SK-N-SH treated with all-trans-retinoic acid at 6 μM for 48 hours (cell line): Measurements from ENCODE around the gene ADGRB2.

Experiments used
- ARNTL ChIP-seq: fragments of 450-650 bp; formaldehyde crosslinking; IDR thresholded peaks from 2 replicates; pipeline ENCODE4 v1.5.0; 2020; ENCODE audit warnings: low read depth, mild to moderate bottlenecking, moderate library complexity, borderline replicate concordance
- BACH2 ChIP-seq: fragments of 250-450 bp; sonication (Bioruptor Pico); IDR thresholded peaks from 2 replicates; pipeline ENCODE4 v1.9.0; 2021; ENCODE audit warnings: mild to moderate bottlenecking, borderline replicate concordance
- ESRRG ChIP-seq: fragments of 250-450 bp; sonication (Bioruptor Pico); IDR thresholded peaks from 2 replicates; pipeline ENCODE4 v1.6.1; 2021; ENCODE audit warnings: mild to moderate bottlenecking
- RARB ChIP-seq: fragments of 250-450 bp; sonication (Bioruptor Pico); IDR thresholded peaks from 2 replicates; pipeline ENCODE4 v1.8.0; 2021; ENCODE audit warnings: mild to moderate bottlenecking, moderate library complexity
- ZFP3 ChIP-seq: fragments of 250-450 bp; sonication (Bioruptor Pico); IDR thresholded peaks from 2 replicates; pipeline ENCODE4 v1.5.0; 2020; ENCODE audit warnings: mild to moderate bottlenecking, moderate library complexity
- ZFP30 ChIP-seq: fragments of 450-650 bp; formaldehyde crosslinking; IDR thresholded peaks from 2 replicates; pipeline ENCODE4 v1.5.0; 2022; ENCODE audit warnings: mild to moderate bottlenecking, moderate library complexity
- ZNF565 ChIP-seq: fragments of 450-650 bp; formaldehyde crosslinking; conservative IDR thresholded peaks from 2 replicates; pipeline ENCODE4 v1.5.0; 2020; ENCODE audit warnings: low read depth, mild to moderate bottlenecking, moderate library complexity
- ZNF8 ChIP-seq: fragments of 450-650 bp; formaldehyde crosslinking; IDR thresholded peaks from 2 replicates; pipeline ENCODE4 v1.5.0; 2020; ENCODE audit warnings: mild to moderate bottlenecking, moderate library complexity
- TF ChIP-seq, protein P1 (sequence below): fragments of 250-450 bp; sonication (Bioruptor Pico); IDR thresholded peaks from 2 replicates; pipeline ENCODE4 v1.5.1; 2020; ENCODE audit warnings: low read depth, mild to moderate bottlenecking, moderate library complexity
- TF ChIP-seq, protein P2 (sequence below): fragments of 250-450 bp; sonication (Bioruptor Pico); IDR thresholded peaks from 2 replicates; pipeline ENCODE4 v1.5.0; 2020; ENCODE audit warnings: mild to moderate bottlenecking, moderate library complexity
- TF ChIP-seq, protein P3 (sequence below): fragments of 250-450 bp; sonication (Bioruptor Pico); IDR thresholded peaks from 2 replicates; pipeline ENCODE4 v1.8.0; 2020; ENCODE audit warnings: mild to moderate bottlenecking, moderate library complexity, borderline replicate concordance

DNA sequence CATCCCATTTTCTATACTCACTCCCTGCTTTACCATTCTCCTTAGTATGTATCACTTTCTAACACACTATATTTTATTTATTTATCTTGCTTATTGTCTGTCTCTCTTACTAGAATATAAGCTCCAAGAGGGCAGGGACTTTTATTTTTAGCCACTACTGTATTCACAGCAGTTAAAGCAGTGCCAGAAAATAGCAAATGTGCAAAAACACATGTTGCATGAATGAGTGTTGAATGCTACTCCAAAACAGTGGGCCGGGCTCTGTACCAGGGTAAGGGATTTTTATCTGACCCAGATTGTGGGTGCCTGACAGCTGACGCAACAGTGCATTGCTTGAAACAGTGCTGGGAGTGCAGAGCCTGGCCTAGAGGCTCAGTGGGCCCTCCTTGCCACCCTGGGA is 85.0 kb downstream of the ADGRB2 start:
- TF ChIP-seq ESRRG (CRISPR knock-in tag) (no peak), BACH2 (CRISPR knock-in tag) (no peak), ZNF8 (CRISPR knock-in tag) (no peak), ZFP3 (CRISPR knock-in tag) (no peak), RARB (no peak), ZNF565 (CRISPR knock-in tag) (no peak), ARNTL (CRISPR knock-in tag) (no peak), ZFP30 (CRISPR knock-in tag) (no peak)
- TF ChIP-seq, protein P1, sequence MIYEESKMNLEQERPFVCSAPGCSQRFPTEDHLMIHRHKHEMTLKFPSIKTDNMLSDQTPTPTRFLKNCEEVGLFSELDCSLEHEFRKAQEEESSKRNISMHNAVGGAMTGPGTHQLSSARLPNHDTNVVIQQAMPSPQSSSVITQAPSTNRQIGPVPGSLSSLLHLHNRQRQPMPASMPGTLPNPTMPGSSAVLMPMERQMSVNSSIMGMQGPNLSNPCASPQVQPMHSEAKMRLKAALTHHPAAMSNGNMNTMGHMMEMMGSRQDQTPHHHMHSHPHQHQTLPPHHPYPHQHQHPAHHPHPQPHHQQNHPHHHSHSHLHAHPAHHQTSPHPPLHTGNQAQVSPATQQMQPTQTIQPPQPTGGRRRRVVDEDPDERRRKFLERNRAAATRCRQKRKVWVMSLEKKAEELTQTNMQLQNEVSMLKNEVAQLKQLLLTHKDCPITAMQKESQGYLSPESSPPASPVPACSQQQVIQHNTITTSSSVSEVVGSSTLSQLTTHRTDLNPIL (CRISPR knock-in tag): no peak
- TF ChIP-seq, protein P2, sequence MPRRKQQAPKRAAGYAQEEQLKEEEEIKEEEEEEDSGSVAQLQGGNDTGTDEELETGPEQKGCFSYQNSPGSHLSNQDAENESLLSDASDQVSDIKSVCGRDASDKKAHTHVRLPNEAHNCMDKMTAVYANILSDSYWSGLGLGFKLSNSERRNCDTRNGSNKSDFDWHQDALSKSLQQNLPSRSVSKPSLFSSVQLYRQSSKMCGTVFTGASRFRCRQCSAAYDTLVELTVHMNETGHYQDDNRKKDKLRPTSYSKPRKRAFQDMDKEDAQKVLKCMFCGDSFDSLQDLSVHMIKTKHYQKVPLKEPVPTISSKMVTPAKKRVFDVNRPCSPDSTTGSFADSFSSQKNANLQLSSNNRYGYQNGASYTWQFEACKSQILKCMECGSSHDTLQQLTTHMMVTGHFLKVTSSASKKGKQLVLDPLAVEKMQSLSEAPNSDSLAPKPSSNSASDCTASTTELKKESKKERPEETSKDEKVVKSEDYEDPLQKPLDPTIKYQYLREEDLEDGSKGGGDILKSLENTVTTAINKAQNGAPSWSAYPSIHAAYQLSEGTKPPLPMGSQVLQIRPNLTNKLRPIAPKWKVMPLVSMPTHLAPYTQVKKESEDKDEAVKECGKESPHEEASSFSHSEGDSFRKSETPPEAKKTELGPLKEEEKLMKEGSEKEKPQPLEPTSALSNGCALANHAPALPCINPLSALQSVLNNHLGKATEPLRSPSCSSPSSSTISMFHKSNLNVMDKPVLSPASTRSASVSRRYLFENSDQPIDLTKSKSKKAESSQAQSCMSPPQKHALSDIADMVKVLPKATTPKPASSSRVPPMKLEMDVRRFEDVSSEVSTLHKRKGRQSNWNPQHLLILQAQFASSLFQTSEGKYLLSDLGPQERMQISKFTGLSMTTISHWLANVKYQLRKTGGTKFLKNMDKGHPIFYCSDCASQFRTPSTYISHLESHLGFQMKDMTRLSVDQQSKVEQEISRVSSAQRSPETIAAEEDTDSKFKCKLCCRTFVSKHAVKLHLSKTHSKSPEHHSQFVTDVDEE (CRISPR knock-in tag): no peak
- TF ChIP-seq, protein P3, sequence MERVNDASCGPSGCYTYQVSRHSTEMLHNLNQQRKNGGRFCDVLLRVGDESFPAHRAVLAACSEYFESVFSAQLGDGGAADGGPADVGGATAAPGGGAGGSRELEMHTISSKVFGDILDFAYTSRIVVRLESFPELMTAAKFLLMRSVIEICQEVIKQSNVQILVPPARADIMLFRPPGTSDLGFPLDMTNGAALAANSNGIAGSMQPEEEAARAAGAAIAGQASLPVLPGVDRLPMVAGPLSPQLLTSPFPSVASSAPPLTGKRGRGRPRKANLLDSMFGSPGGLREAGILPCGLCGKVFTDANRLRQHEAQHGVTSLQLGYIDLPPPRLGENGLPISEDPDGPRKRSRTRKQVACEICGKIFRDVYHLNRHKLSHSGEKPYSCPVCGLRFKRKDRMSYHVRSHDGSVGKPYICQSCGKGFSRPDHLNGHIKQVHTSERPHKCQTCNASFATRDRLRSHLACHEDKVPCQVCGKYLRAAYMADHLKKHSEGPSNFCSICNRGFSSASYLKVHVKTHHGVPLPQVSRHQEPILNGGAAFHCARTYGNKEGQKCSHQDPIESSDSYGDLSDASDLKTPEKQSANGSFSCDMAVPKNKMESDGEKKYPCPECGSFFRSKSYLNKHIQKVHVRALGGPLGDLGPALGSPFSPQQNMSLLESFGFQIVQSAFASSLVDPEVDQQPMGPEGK (CRISPR knock-in tag): no peak
